NCI-H82 treated with DMSO at 0.1 percent for 48 hours (cell line): ENCODE measurements around the gene PLAGL1.
"Not testable (repeated sequence)": the region's sequence is repeated elsewhere in the genome, so short reads cannot be mapped to it uniquely, and the experiment has no call there.

ENCODE experiments used
- DNase-seq: peaks from one replicate; lab custom pipeline; 2025; ENCODE audit not compliant: unreplicated experiment; lab: John Stamatoyannopoulos, UW

PLAGL1 gene

DNA sequence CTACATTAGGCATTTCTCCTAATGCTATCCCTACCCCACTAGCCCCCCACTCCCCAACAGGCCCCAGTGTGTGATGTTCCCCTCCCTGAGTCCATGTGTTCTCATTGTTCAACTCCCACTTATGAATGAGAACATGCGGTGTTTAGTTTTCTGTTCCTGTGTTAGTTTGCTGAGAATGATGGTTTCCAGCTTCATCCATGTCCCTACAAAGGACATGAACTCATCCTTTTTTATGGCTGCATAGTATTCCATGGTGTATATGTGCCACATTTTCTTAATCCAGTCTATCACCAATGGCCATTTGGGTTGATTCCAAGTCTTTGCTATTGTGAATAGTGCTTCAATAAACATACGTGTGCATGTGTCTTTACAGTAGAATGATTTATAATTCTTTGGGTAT lies 1.6 kb upstream of the PLAGL1 start:
- DNase-seq, result not testable (repeated sequence)

DNA sequence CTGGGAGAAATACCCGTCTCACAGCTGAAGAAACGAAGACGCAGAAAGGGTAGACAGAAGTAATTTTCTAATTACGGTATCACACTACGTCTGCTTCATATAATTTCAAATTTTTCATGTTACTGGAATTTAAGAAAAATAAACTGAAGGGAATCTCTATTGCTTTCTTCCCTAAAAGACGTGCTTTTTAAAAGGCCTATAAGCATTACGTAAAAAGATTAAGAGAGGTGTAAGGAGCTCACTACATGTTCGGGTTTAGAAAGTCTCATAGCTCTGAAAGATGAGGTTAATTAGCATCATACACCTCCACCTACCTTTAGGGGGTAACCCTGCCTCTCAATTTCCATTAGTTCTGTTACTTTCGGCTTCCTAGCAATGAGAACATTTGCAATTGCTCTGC lies 787 bp upstream of the PLAGL1 start:
- DNase-seq, result no peak

DNA sequence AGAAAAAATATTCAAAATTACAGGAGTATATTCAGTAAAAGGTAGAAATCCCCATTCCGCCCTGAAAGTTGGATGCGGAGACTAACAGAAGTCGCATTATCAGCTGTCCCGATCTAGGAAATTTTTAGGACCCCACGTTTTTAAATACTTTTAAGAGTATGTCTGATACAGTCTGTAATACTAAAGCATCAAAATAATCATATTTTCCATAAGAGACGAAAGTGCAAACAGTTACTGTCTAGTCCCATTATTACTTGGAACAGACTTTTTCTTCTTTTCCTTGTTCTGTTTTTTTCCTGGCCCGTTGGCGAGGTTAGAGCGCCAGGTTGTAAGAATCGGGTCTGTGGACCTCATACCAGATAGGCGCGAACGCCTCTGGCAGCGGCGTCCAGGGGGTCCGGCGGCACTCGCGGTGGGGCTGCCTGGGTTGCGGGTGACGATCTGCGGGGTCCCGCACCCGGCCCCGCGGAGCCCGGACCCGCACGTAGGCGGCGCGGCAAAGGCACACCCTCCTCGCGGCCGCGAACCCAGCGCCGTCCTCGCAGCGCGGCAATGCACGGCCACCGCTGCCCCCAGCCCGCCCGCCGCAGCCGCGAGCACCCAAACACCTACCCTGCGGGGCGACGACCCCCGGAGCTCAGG lies 460 bp downstream of the PLAGL1 start:
- DNase-seq, result no peak

DNA sequence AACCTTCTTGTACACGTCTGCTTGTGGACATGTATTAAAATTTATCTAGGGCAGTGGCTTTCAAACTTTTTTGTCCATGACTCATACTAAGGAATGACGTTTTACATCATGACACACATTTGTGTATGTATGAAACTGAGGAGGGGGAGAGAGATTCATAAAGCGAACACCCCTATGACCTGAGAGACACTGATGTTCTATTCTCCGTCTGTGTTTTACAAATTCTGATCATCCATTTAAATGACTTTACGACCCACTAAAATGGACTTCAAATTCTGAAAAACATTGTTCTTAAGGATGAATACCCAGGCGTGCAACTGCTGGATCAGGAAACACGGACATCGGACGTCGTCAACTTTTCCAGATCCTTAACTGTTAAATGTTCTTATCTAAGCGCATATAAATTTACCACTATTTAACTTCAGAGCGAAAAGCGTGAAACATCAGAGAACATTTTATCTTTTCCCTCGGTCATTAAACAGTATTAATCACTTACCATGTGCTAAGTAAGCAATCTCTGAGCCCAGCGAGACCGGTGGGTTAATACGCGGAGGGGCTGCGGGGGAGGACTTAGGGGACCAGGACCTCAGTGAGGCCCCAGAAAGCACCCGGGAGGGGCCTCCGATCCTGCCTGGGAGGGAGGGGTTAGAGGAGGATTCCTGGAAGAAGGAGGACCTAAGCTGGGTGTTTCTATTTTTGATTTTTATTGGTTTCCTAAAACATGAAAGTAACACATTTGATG lies 1.2 kb downstream of the PLAGL1 start:
- no peak for DNase-seq

DNA sequence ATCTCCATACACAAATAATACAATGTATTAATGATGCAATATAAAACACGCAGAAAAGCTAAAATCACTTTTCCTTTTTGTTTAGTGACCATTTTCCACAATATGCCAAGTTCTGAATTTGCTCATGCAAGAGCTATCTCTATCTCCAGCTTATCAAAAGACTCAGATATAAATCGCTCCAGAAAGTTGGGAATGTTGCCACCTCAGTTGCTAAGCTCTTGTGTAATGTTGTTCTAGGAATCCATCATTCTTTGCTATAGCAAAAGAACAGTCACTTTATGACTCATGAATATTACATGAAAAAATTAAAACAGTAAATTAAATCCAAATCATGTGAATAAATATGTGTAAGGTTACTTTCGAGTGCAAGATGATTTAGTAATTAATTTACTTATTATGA lies 8.7 kb downstream of the PLAGL1 start:
- DNase-seq, result no peak

DNA sequence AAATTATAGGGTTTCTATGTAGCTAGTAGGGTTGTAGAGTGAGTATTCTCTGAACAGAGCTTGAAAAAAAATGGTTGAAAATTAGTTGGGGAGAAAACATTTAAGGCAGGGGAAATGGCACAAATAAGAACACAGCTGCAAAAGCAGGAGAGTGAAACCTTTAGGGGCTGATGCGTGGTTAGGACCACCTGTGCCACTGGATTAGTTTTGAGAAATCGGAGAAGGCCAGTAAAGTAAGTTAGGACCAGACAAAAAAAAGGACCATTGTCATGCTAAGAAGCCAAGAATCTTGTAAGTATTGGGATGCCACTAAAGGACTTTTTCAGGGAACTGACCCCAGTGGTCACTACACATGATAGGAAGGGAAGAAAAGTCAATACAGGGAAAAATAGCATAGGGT lies 9.4 kb downstream of the PLAGL1 start:
- no peak for DNase-seq

DNA sequence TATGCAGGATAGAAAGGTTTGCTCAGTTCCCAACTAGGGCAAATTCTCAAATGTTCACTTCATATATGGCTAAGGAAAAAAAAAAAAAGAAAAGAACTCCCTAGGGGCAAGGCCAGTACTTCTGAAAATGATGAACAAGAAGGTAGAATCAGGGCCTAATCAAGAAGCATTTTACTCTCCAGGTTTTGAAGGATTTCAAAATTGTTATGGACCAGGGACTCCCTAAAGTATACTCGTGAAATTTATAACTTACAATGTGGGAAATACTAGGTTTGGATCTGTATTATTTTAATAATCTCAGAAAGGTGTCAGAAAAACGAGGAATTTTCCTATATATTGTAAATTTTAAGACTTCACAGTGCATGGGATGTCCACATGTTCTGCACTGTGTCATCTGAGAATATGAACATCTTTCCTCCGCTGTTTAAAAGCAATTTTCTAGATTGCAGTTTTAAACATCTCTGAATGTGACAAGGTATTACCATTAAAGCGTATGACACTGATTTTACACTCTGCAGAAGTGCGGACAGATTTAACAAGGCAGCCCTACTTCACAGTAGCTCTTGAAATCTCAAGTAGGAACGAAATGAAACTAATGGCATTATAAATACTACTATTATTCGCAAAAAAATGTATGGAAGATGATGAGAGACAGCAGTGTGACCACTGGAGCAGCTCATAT lies 14.0 kb downstream of the PLAGL1 start:
- no peak for DNase-seq

DNA sequence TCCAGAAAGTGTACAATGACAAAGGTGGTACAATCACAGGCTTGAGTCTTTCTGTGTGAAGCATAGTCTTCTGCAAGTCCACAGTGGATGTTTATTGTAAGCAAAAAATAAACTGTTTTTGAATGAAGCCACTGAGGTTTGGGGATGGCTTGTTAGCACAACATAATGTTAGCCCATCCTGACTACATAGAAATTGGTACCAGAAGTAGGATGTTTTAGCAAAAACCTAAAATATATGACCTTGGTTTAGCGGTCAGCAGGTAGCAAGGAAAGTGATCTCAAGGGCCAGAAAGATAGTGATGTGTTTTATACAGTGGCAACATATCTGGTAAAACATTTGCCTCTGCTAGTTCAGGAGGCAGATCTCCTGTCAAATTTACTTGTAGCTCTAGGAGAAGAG lies 15.8 kb downstream of the PLAGL1 start:
- DNase-seq, result no peak

DNA sequence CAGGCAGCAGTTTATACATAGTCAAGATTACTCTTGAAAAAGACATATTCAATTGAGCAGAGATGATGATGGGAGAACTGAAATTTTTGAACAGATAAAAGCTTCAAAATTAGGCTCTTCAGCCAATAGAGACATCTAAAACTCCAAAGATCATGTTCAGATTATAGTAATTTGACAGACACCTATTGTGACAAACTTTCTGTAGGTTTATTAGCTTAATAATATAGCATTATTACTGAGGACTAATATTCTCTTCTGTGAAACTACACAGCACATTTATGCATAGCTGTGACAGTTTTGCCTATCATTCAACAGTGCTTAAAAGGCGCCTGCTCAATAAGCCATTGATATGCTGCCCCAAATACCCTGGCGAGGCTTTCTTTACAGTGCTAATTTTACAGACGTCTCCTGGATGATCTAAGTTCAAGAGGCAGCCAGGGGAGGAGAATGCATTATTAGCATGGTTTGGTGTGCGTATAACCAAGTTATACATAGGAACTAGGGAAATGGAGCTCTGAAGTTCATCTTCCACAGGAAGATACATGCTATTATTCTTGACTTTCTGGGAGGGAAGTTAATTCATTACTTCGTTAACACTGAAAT lies 21.5 kb downstream of the PLAGL1 start:
- no peak for DNase-seq

DNA sequence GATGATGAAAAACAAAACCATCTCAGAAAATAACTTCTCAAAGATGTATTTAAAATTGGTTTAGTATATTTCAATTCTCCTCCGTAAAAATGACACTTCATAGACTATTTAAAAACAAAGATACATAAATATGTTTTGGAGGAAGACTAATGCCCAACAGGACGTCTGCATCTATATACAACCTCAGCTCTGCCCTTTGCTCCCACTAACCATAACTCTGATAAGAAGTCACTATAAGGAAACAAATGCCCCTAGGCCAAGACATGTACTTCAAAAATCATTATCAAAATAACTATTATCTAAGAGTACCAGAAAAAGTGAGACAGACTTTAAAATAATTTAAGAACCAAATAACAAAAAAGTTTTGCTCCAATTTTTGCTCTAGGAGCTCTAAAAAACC lies 23.4 kb downstream of the PLAGL1 start:
- no peak for DNase-seq

DNA sequence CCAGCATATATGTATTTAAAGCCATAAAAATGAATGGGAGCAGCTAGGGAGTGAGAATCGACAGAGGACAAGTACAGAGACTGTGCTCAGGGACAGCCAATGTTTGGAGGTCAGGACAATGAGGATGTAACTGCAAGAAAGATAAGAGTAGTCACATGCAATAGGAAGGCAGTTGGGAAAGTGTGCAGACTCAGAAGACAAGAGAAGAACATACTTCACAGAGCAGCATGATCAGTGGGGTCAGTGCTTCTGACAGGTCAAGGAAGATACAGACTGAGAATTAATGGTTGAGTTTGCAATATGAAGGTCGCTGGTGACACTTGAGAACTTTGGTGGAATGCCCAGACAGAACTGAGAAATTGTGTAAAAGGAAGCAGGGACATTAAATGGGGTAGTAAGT lies 25.1 kb downstream of the PLAGL1 start:
- no peak for DNase-seq

DNA sequence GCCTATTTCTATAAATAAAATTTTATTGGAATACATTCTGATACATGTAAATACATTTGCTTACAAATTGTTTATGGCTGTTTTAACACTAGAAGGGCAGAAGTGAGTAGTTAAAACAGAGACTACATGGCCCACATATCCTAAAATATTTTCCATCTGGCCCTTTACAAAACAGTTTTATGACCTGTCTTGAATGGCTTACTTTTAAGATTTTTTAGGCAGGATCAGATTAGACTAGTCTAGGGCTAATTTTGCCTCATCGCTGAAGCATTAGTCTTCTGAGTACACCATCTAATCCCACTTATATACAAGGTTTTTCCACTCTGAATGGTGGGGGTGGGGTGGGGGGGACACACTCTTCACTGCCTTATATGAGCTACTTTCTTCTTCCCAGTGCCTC lies 27.1 kb downstream of the PLAGL1 start:
- no peak for DNase-seq

DNA sequence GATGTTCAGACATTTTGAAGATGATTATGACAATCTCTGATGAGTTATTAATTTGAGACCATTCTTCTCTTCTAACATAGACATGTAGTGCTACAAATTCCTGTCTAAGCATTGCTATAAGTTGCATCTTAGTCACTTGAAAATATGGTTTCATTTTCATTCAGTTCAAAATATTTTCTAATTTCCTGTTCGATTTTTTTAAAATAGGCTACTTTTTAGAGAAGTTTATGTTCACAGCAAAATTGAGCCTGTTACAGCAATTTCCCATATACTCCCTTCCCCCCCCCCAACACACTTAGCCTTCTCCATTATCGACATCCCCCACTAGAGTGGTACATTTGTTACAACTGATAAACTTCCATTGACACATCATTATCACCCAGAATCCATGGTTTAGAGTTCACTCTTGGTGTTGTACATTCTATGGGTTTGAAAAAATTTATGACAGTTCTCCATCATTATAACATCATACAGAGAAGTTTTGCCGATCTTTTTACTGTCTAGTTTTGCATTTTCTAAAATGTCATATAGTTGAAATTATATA lies 31.2 kb downstream of the PLAGL1 start:
- no peak for DNase-seq

DNA sequence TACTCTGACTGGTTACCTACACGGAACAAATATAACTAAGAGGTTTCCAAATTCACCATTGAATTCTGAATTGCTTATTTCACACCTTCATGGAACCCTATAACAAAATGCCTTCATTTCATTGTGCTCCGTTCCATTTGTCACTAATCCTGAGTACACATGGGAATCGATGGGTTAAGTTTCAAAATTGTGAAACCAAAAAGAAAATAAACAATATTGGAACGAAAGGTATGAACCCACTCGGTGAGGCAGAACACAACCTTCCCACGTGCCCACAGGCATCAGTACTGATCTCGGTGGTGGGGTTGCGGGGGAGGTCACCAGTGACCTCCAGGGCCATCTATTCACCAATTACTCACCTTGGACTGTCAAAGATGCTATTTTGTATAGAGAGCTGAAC lies 34.0 kb downstream of the PLAGL1 start:
- DNase-seq, result no peak

DNA sequence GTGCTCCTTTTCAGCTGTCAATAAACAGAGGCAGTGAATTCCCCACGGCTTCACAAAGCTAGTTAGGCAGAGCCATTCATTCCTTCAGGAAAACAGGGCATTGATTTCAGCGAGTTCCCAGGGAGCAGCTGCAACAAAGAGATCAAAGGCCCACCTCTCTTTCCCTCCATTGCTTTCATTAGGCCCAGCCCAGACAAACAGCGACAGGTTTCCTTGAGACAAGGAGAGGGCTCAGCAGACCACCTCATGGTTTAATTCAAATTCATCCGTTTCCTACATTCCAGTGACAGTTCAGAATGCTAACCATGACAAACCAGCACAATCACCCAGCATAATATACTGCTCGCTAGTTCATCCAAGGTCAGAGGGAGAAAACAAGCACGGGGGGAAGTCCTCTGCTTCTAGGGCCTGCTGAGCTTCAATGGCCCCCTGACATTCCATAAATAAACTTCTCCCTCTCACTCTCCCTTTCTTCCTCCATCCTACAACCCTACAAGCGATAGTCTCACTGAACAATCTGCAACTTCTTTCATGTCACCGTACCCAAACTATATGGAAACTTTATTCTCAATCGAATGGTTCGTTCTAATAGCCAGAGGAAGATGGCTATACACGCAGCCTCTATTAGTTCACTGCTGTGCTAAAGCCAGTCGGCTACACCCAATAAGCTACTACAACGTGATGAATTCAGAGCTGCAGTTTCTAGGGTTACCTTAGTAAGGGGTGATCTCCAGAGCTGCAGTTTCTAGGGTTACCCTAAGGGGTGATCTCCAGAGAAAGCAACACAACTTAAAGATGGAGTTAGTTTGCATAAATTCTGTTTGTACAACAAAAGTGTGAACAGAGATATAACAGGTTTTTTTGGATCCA lies 34.7 kb downstream of the PLAGL1 start:
- DNase-seq, result no peak

DNA sequence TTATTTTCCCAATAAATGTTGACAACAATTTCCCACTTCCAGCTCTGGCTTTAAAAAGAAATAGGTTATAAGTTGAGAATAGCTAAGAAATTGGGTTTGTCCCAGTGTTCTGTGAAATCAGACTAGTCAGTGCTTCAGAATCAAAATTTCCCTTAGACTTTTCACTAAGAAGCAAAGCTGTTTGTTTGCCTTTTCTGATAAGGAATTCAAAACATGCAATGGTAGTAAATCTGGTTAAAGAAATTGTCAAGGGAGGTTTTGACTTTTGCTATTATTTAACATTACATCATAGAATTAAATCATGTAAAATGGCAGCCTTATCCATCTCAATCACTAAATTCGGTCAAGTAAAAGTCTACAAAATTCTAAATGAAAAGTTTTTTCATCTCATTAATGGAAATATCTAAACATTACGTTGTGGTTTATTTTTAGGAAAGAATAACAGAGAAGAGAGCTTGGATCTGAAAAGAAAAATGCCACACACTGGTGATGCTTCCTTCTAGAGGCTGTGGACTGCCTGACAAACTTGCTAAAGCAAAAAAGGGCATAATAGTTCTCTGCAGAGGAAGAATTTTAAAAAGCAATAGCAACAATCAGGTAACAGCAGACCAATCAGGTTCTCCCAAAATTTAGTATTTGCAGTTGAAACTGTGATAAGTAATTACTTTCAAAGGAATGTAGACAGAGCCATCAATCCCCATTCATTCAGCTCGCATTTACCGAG lies 36.4 kb downstream of the PLAGL1 start:
- no peak for DNase-seq

DNA sequence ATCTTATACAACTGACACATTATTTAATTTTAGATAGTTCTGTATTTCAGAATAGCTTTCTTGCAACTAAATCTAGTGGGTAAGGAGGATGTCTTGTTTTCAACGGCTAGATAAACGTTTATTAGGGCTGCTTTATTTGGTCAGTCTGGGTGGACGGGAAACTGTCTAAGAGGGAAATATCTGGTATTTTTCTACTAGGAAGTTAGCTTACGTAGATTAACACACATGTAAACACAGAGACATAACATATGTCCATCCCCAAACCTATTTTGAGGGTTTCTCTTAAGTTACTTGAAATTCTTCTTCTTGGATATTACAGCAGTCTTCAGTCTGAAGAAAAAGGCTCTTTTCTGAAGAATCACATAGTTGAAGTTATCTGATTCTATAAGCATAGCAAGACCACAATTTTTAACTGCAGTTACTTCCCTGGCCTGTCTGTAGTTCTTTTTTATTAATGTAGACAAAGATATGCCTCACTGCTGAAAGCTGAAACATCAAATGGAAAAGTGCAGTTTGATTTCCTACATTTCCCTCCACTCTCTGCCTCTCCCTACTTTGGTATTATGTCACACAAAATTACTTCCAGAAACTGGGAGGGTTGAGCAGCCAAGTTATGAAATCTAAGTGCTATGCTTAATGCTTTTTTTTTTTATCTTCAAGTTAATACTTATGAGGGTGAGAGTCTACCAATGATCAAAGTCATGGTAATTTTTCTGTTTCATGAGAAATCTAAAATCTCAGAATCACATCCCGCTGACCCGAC lies 37.4 kb downstream of the PLAGL1 start:
- no peak for DNase-seq

DNA sequence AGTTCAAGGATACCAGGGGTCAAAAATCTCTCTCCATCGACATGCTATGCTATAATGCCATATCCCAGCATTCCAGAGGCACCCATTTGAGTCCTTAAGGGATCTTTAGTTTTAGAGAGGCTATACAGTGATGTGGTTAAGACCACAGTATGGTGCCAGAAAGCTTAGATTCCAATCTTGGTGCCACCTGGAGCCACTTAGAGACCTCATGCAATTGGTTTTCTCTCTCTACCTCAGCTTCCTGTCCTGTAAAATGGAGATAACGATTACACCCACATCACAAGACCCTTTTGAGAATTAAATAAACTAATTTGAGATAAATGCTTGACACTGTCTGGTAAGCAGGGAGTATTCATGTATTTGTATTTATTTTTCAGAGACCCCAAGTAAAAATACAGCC lies 39.0 kb downstream of the PLAGL1 start:
- DNase-seq, result no peak

DNA sequence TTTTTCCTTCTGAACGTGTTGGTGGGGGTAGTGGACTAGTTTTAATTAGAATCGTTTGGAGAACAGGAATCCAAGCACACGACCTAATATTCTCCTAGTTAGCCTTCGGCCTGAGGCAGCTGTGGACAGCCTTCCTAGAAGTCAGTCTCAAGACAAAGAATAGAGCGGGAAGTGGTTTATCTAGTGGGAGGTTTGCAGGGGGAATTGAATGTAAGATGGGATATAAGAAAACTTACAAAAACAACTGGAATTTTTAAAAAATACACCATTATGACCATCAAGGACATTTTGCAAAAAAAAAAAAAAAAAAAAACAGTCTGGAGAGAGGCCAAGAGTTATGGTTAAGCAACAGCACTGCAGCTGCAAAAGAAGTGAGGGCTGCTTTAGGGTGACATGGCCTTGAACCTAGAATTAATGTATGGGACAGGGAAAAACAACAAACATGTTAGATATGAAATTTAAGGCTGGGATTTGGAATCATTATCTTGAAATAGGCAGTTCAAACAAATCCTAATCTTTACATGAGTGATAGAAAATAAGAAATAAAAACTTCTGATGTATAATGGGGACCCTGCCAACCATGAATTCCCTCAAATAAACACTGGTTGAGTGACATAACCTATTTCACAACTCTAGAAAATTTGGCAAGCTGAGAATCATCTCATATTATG lies 40.2 kb downstream of the PLAGL1 start:
- no peak for DNase-seq
